ENCODE data around the gene GRB7.

DNA sequence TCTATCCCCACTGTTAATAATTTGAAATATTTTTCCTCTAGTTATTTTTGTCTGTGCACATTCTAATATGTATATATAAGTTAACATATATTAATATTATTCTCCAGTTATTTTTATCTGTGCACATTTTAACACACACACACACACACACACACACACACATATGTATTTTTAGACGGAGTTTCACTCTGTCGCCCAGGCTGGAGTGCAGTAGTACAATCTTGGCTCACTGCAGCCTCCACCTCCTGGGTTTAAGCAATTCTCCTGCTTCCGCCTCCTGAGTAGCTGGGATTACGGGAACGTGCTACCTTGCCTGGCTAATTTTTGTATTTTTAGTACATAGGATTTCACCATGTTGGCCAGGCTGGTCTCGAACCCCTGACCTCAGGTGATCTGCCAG lies 20.1 kb upstream of the GRB7 start:
- TF ChIP-seq, protein P1, sequence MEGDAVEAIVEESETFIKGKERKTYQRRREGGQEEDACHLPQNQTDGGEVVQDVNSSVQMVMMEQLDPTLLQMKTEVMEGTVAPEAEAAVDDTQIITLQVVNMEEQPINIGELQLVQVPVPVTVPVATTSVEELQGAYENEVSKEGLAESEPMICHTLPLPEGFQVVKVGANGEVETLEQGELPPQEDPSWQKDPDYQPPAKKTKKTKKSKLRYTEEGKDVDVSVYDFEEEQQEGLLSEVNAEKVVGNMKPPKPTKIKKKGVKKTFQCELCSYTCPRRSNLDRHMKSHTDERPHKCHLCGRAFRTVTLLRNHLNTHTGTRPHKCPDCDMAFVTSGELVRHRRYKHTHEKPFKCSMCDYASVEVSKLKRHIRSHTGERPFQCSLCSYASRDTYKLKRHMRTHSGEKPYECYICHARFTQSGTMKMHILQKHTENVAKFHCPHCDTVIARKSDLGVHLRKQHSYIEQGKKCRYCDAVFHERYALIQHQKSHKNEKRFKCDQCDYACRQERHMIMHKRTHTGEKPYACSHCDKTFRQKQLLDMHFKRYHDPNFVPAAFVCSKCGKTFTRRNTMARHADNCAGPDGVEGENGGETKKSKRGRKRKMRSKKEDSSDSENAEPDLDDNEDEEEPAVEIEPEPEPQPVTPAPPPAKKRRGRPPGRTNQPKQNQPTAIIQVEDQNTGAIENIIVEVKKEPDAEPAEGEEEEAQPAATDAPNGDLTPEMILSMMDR (IDR thresholded peaks at IDR 0.05 in 4 of 5, conservative IDR thresholded peaks at IDR 0.05 in 1 of 5) = no peak
- TF ChIP-seq POLR2A (IDR thresholded peaks at IDR 0.05) = no peak
